Measurements from ENCODE around the gene BMPR1B.

BMPR1B gene

DNA sequence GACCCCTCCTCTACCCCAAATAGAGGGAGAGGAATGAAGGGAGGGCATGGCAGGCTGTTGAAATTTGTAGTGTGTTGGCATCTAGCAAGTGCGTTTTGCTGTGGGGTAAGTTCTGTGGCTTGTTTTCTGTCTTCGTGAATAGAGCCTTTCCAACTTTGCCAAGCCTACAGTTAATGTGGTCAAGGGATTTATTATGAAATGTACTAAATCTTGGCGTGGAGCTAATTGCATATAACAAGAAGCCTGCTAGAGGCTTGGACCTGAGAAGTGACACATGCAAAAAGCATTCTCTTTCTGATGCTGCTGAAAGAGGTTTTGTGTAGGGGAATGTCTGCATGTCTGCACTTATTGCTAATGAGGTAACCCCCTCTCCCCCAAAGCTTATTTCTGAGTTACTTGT lies 132.2 kb downstream of the BMPR1B start:
- no peak overlapping the region for H3K4me3 ChIP-seq (IDR thresholded peaks at IDR 0.05; ENCODE audit: insufficient read depth, low read depth, low read length)
- H3K79me2 ChIP-seq (ENCODE audit: insufficient read depth, low read depth) = no peaks in the 10 kb centered on the region
- no peak overlapping the region for H3K4me2 ChIP-seq
- no peak overlapping the region for H3K9ac ChIP-seq
- no peaks in the 10 kb centered on the region for H3K4me1 ChIP-seq (ENCODE audit: low read depth, poor library complexity, severe bottlenecking)
- no peaks in the 10 kb centered on the region for H4K20me1 ChIP-seq (ENCODE audit: insufficient read depth)
- H3K36me3 ChIP-seq (ENCODE audit: insufficient read depth) = no peaks in the 10 kb centered on the region
- H3K27me3 ChIP-seq (ENCODE audit: insufficient read depth, low read depth) = no peaks in the 10 kb centered on the region
- TF ChIP-seq, protein P1, sequence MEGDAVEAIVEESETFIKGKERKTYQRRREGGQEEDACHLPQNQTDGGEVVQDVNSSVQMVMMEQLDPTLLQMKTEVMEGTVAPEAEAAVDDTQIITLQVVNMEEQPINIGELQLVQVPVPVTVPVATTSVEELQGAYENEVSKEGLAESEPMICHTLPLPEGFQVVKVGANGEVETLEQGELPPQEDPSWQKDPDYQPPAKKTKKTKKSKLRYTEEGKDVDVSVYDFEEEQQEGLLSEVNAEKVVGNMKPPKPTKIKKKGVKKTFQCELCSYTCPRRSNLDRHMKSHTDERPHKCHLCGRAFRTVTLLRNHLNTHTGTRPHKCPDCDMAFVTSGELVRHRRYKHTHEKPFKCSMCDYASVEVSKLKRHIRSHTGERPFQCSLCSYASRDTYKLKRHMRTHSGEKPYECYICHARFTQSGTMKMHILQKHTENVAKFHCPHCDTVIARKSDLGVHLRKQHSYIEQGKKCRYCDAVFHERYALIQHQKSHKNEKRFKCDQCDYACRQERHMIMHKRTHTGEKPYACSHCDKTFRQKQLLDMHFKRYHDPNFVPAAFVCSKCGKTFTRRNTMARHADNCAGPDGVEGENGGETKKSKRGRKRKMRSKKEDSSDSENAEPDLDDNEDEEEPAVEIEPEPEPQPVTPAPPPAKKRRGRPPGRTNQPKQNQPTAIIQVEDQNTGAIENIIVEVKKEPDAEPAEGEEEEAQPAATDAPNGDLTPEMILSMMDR (conservative IDR thresholded peaks at IDR 0.05; ENCODE audit: low read depth, low read length) = no peak
- H3K27ac ChIP-seq = no peak overlapping the region
- no peak overlapping the region for H2AFZ ChIP-seq (ENCODE audit: low read depth)

DNA sequence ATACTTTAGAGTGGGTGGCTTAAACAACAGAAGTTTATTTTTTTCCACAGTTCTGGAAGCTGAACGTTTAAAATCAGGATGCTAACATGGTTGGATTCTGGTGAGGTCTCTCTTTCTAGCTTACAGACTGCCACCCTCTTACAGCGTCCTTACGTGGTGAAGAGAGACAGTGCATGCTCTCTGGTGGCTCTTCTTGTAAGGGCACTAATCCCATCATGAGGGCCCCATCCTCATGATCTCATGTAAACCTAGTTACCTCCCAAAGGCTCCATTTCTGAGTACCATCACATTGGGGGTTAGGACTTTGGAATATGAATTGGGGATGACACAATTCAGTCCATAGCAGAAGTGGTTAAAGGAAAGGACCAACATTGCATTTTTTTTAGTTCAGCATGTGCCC lies 132.8 kb downstream of the BMPR1B start:
- Histone ChIP-seq H3K4me3 (IDR thresholded peaks at IDR 0.05; ENCODE audit: insufficient read depth, low read depth, low read length) (no peak overlapping the region), H3K4me1 (ENCODE audit: low read depth, poor library complexity, severe bottlenecking) (no peaks in the 10 kb centered on the region), H3K27ac (no peak overlapping the region), H3K79me2 (ENCODE audit: insufficient read depth, low read depth) (no peaks in the 10 kb centered on the region), H3K36me3 (ENCODE audit: insufficient read depth) (no peaks in the 10 kb centered on the region), H3K4me2 (no peak overlapping the region), H3K9ac (no peak overlapping the region), H4K20me1 (ENCODE audit: insufficient read depth) (no peaks in the 10 kb centered on the region), H2AFZ (ENCODE audit: low read depth) (no peak overlapping the region), H3K27me3 (ENCODE audit: insufficient read depth, low read depth) (no peaks in the 10 kb centered on the region)
- TF ChIP-seq, protein P1 (conservative IDR thresholded peaks at IDR 0.05; ENCODE audit: low read depth, low read length) = no peak

DNA sequence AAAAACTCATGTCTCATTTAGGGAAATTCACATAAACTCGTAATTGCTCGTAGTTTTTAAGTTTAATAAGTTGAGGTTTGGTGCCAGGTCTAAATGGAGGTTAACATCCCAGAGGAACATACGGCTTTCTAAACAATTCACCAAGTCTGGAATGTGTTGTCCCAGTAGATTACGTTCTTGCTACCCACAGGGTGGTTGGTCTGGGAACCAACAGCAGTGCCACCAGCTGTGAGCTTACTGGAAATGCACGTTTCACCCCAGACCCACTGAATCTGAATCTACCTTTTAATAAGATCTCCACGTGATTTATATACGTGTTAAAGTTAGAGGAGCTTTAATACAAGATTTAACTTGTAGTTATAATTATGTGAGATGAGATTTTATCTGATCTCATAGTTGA lies 134.3 kb downstream of the BMPR1B start:
- H3K36me3 ChIP-seq (ENCODE audit: insufficient read depth) = no peaks in the 10 kb centered on the region
- H3K9ac ChIP-seq = no peak overlapping the region
- TF ChIP-seq, protein P1 (conservative IDR thresholded peaks at IDR 0.05; ENCODE audit: low read depth, low read length) = no peak
- H3K27ac ChIP-seq = no peak overlapping the region
- H3K4me3 ChIP-seq (IDR thresholded peaks at IDR 0.05; ENCODE audit: insufficient read depth, low read depth, low read length) = no peak overlapping the region
- no peaks in the 10 kb centered on the region for H3K27me3 ChIP-seq (ENCODE audit: insufficient read depth, low read depth)
- H4K20me1 ChIP-seq (ENCODE audit: insufficient read depth) = no peaks in the 10 kb centered on the region
- no peak overlapping the region for H3K4me2 ChIP-seq
- no peaks in the 10 kb centered on the region for H3K4me1 ChIP-seq (ENCODE audit: low read depth, poor library complexity, severe bottlenecking)
- H2AFZ ChIP-seq (ENCODE audit: low read depth) = no peak overlapping the region
- H3K79me2 ChIP-seq (ENCODE audit: insufficient read depth, low read depth) = no peaks in the 10 kb centered on the region

DNA sequence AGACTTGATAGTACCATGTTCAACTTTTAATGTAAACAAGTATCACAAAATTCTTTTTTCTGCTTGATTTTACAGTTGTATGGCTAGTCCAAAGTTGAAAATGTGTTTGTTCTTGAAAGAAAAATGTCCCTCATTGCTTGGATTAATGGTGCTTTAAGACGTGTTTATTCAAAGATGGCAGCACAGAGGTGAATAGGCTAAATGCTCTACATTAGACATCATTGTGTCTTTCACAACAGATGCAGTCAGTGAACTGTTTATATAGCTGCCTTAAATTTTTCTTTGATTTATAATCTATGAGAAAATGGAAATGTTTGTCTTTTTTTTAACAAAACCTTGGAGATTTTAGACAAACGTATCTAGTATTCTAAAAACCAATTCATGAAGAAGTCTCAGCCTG lies 137.3 kb downstream of the BMPR1B start:
- no peak overlapping the region for H3K9ac ChIP-seq
- no peak overlapping the region for H3K27ac ChIP-seq
- H2AFZ ChIP-seq (ENCODE audit: low read depth) = no peak overlapping the region
- no peaks in the 10 kb centered on the region for H3K27me3 ChIP-seq (ENCODE audit: insufficient read depth, low read depth)
- H3K4me1 ChIP-seq (ENCODE audit: low read depth, poor library complexity, severe bottlenecking) = no peaks in the 10 kb centered on the region
- no peak overlapping the region for H3K4me2 ChIP-seq
- H4K20me1 ChIP-seq (ENCODE audit: insufficient read depth) = no peaks in the 10 kb centered on the region
- TF ChIP-seq, protein P1 (conservative IDR thresholded peaks at IDR 0.05; ENCODE audit: low read depth, low read length) = no peak
- no peak overlapping the region for H3K4me3 ChIP-seq (IDR thresholded peaks at IDR 0.05; ENCODE audit: insufficient read depth, low read depth, low read length)
- no peaks in the 10 kb centered on the region for H3K36me3 ChIP-seq (ENCODE audit: insufficient read depth)
- H3K79me2 ChIP-seq (ENCODE audit: insufficient read depth, low read depth) = no peaks in the 10 kb centered on the region

Measured in KMS-11 (cell line).